ENCODE data around the gene RNF220.
A peak's percentile ranks its signal among the peaks of the same experiment; 100 is the strongest.
"Not testable (repeated sequence)": the region's sequence is repeated elsewhere in the genome, so short reads cannot be mapped to it uniquely, and the experiment has no call there.

The RNF220 gene

GRCh38 chr1:44684525-44684924 is 279.5 kb downstream of the RNF220 start:
- DNase-seq = no peak

GRCh38 chr1:44685218-44685617 is 280.2 kb downstream of the RNF220 start:
- DNase-seq = no peak

GRCh38 chr1:44685881-44686280 is 280.8 kb downstream of the RNF220 start:
- no peak for DNase-seq

- DNase-seq = no peak
These were observed 283.8 kb downstream of the RNF220 start for GRCh38 chr1:44688760-44689446.

- DNase-seq = no peak
These were observed 284.4 kb downstream of the RNF220 start for GRCh38 chr1:44689447-44689765.

- no peak for DNase-seq
These were observed 288.1 kb downstream of the RNF220 start for GRCh38 chr1:44693159-44693558.

- DNase-seq = no peak
These were observed 288.8 kb downstream of the RNF220 start for GRCh38 chr1:44693900-44694299.

GRCh38 chr1:44694863-44695478 is 289.9 kb downstream of the RNF220 start:
- DNase-seq = no peak

- DNase-seq = no peak
These were observed 290.6 kb downstream of the RNF220 start for GRCh38 chr1:44695671-44696070.

- no peak for DNase-seq
These were observed 291.0 kb downstream of the RNF220 start for GRCh38 chr1:44696101-44696500.

GRCh38 chr1:44696789-44697345 is 291.8 kb downstream of the RNF220 start:
- DNase-seq = peak; percentile 2 to 53 (median 12)

GRCh38 chr1:44698138-44698537 is 293.1 kb downstream of the RNF220 start:
- DNase-seq = no peak

- not testable (repeated sequence) for DNase-seq
These were observed 294.3 kb downstream of the RNF220 start for GRCh38 chr1:44699375-44699774.

GRCh38 chr1:44700573-44700972 is 295.5 kb downstream of the RNF220 start:
- DNase-seq = no peak

GRCh38 chr1:44701141-44701573 is 296.1 kb downstream of the RNF220 start:
- DNase-seq = no peak

Data from stimulated activated naive CD4-positive, alpha-beta T cell (primary cell).